Upper lobe of left lung (tissue), 6 donors: Measurements from ENCODE around the gene GNA12. TPM values are rescaled to one million over a fixed set of nuclear protein-coding genes. Genes with fewer than 3 reads are reported as not detected.

Experiments
- ATAC-seq, 2 donors: fragments of 200-7000 bp; cut with Tn5 transposase; one replicate each; pipeline ENCODE4 v1.9.1; 2022; ENCODE audit warnings: mild to moderate bottlenecking in 2 of 2, moderate library complexity in 2 of 2; ENCODE audit not compliant: low FRiP score in 2 of 2
- DNase-seq, 2 donors: peaks; one replicate each; pipeline ENCODE4 v3.0.0-alpha.2; 2019 to 2020
- H3K27ac ChIP-seq, 4 donors: fragments of 200-600 bp; sonication (generic); one replicate each; pipeline ENCODE4 v1.5.1; 2016 to 2019
- H3K27me3 ChIP-seq, 4 donors: fragments of 200-600 bp; sonication (generic); one replicate each; pipeline ENCODE4 v1.5.1; 2017 to 2019
- H3K36me3 ChIP-seq, 4 donors: fragments of 200-600 bp; sonication (generic); one replicate each; pipeline ENCODE4 v1.5.1; 2016 to 2019
- H3K4me1 ChIP-seq, 4 donors: fragments of 200-600 bp; sonication (generic); one replicate each; pipeline ENCODE4 v1.5.1; 2018 to 2019
- H3K4me3 ChIP-seq, 4 donors: fragments of 200-600 bp; sonication (generic); one replicate each; pipeline ENCODE4 v1.5.1; 2017 to 2019; ENCODE audit warnings: mild to moderate bottlenecking in 2 of 4, moderate library complexity in 1 of 4
- H3K9me3 ChIP-seq, 4 donors: fragments of 200-600 bp; sonication (generic); one replicate each; pipeline ENCODE4 v1.5.1; 2018 to 2019
- CTCF ChIP-seq, 6 experiments: fragments of 450-650 bp in 4 of 6; fragments of 200-600 bp in 2 of 6; sonication (generic) in 2 of 6; IDR thresholded peaks; one replicate each; pipeline ENCODE4 v1.5.1; 2016 to 2019; ENCODE audit warnings: antibody characterized with exemption in 6 of 6
- EP300 ChIP-seq, 4 donors: sonication (generic); formaldehyde crosslinking; IDR thresholded peaks; one replicate each; pipeline ENCODE4 v1.5.1; 2017; ENCODE audit warnings: antibody characterized with exemption in 4 of 4, control low read depth in 2 of 4
- POLR2A ChIP-seq, 4 donors: fragments of 450-650 bp; IDR thresholded peaks; one replicate each; pipeline ENCODE4 v1.5.1; 2016 to 2017; ENCODE audit warnings: antibody characterized with exemption in 4 of 4, mild to moderate bottlenecking in 2 of 4
- POLR2AphosphoS5 ChIP-seq, 2 donors: sonication (generic); formaldehyde crosslinking; IDR thresholded peaks; one replicate each; pipeline ENCODE4 v1.5.1; 2017; ENCODE audit warnings: antibody characterized with exemption in 2 of 2
- WGBS, 2 donors: methylation state at CpG; one replicate each; pipeline ENCODE4 v1.1.5; 2017 to 2018; 5-methylcytosine and 5-hydroxymethylcytosine counted together
- total RNA-seq, 6 donors: library from RNA; depleted of rRNA in 4 of 6; stranded (reverse); fragments of >200 nt in 4 of 6; gene quantifications; one replicate each; pipeline versions ENCODE4 v1.1.0 to v1.2.1, GENCODE V29; 2016 to 2021
- donor health status: DM: no; HTN: no; CAD: no; lungs with moderate emphysema.
- donor health status: DM: no; HTN: yes; CAD: no; lungs with severe emphysema.

Gene GNA12
- total RNA-seq, 6 donors from 2014 or later: 24.0 to 52.3 (median 35.7) TPM

GRCh38 chr7:2777898-2778535 is 66.1 kb downstream of the GNA12 start:
- no peak overlapping the region for H3K27ac ChIP-seq
- H3K9me3 ChIP-seq: no peaks in the 10 kb centered on the region
- TF ChIP-seq POLR2A (IDR thresholded peaks at IDR 0.05) (no peak), EP300 (IDR thresholded peaks at IDR 0.05) (no peak), CTCF (IDR thresholded peaks at IDR 0.05) (no peak), POLR2AphosphoS5 (IDR thresholded peaks at IDR 0.05) (no peak)
- peaks cover 0 to 4% (median 0%) of the 10 kb centered on the region in 4 donors for H3K4me1 ChIP-seq
- DNase-seq (no peak), ATAC-seq (no peak)
- no peaks in the 10 kb centered on the region for H3K27me3 ChIP-seq
- H3K36me3 ChIP-seq: no peaks in the 10 kb centered on the region
- H3K4me3 ChIP-seq: no peak overlapping the region
- WGBS, 2 donors: 86 to 91% methylated on average over 8 of the region's 8 CpGs

GRCh38 chr7:2776401-2776800 is 67.7 kb downstream of the GNA12 start:
- no peaks in the 10 kb centered on the region for H3K27me3 ChIP-seq
- H3K4me3 ChIP-seq: no peak overlapping the region
- TF ChIP-seq POLR2A (IDR thresholded peaks at IDR 0.05) (no peak), CTCF (IDR thresholded peaks at IDR 0.05) (no peak), EP300 (IDR thresholded peaks at IDR 0.05) (no peak), POLR2AphosphoS5 (IDR thresholded peaks at IDR 0.05) (no peak)
- ATAC-seq: no peak
- 87 to 98% methylated on average over 8 to 12 of the region's 12 CpGs for WGBS, 2 donors
- DNase-seq: no peak
- no peaks in the 10 kb centered on the region for H3K9me3 ChIP-seq
- no peak overlapping the region for H3K27ac ChIP-seq
- H3K4me1 ChIP-seq: peaks cover 0 to 4% (median 0%) of the 10 kb centered on the region in 4 donors
- H3K36me3 ChIP-seq: no peaks in the 10 kb centered on the region

GRCh38 chr7:2775785-2776184 is 68.3 kb downstream of the GNA12 start:
- H3K36me3 ChIP-seq: no peaks in the 10 kb centered on the region
- WGBS, 2 donors: 98 to 100% methylated on average over 1 to 4 of the region's 4 CpGs
- H3K27me3 ChIP-seq: no peaks in the 10 kb centered on the region
- ATAC-seq (no peak), DNase-seq (no peak)
- H3K4me1 ChIP-seq: peaks cover 0 to 4% (median 0%) of the 10 kb centered on the region in 4 donors
- H3K27ac ChIP-seq: no peak overlapping the region
- H3K9me3 ChIP-seq: no peaks in the 10 kb centered on the region
- no peak for TF ChIP-seq EP300 (IDR thresholded peaks at IDR 0.05)
- no peak for TF ChIP-seq CTCF (IDR thresholded peaks at IDR 0.05)
- TF ChIP-seq POLR2AphosphoS5 (IDR thresholded peaks at IDR 0.05): no peak
- TF ChIP-seq POLR2A (IDR thresholded peaks at IDR 0.05): no peak
- no peak overlapping the region for H3K4me3 ChIP-seq

GRCh38 chr7:2775376-2775775 is 68.7 kb downstream of the GNA12 start:
- DNase-seq (no peak), ATAC-seq (no peak)
- no peak overlapping the region for H3K4me3 ChIP-seq
- no peaks in the 10 kb centered on the region for H3K27me3 ChIP-seq
- 90 to 96% methylated on average over 14 of the region's 14 CpGs for WGBS, 2 donors
- H3K9me3 ChIP-seq: no peaks in the 10 kb centered on the region
- TF ChIP-seq CTCF (IDR thresholded peaks at IDR 0.05): no peak
- no peak for TF ChIP-seq POLR2A (IDR thresholded peaks at IDR 0.05)
- TF ChIP-seq EP300 (IDR thresholded peaks at IDR 0.05): no peak
- no peak for TF ChIP-seq POLR2AphosphoS5 (IDR thresholded peaks at IDR 0.05)
- H3K4me1 ChIP-seq: peaks cover 0 to 4% (median 0%) of the 10 kb centered on the region in 4 donors
- H3K36me3 ChIP-seq: no peaks in the 10 kb centered on the region
- H3K27ac ChIP-seq: no peak overlapping the region

- H3K9me3 ChIP-seq: no peaks in the 10 kb centered on the region
- DNase-seq: no peak
- H3K27ac ChIP-seq: no peak overlapping the region
- ATAC-seq: no peak
- 87 to 92% methylated on average over 7 of the region's 7 CpGs for WGBS, 2 donors
- TF ChIP-seq POLR2A (IDR thresholded peaks at IDR 0.05): no peak
- TF ChIP-seq CTCF (IDR thresholded peaks at IDR 0.05): no peak
- TF ChIP-seq POLR2AphosphoS5 (IDR thresholded peaks at IDR 0.05): no peak
- no peak for TF ChIP-seq EP300 (IDR thresholded peaks at IDR 0.05)
- peaks cover 0 to 4% (median 0%) of the 10 kb centered on the region in 4 donors for H3K4me1 ChIP-seq
- H3K36me3 ChIP-seq: no peaks in the 10 kb centered on the region
- no peak overlapping the region for H3K4me3 ChIP-seq
- H3K27me3 ChIP-seq: no peaks in the 10 kb centered on the region
Measured at GRCh38 chr7:2774935-2775334, 69.2 kb downstream of the GNA12 start.
